SK-N-MC (cell line): ENCODE measurements around the gene THOC5.

ENCODE experiments used
- DNase-seq: peaks from one replicate; pipeline ENCODE4 v3.0.0-alpha.2; 2011; ENCODE audit warnings: low read depth, low spot score
- H3K27ac ChIP-seq: fragments of 200-600 bp; sonication (generic); 2 replicates; pipeline ENCODE4 v1.5.1; 2016; ENCODE audit warnings: mixed run types
- H3K36me3 ChIP-seq: fragments of 200-600 bp; sonication (generic); 2 replicates; pipeline ENCODE4 v1.6.1; 2017; ENCODE audit warnings: antibody characterized with exemption, low read length, mixed read lengths; ENCODE audit not compliant: insufficient read depth
- H3K4me3 ChIP-seq: fragments of 200-600 bp; sonication (generic); 2 replicates; pipeline ENCODE4 v1.5.1; 2016
- H3K9ac ChIP-seq: fragments of 200-600 bp; sonication (generic); 2 replicates; pipeline ENCODE4 v1.8.0; 2017; ENCODE audit warnings: mixed run types, mixed read lengths; ENCODE audit not compliant: insufficient read length
- H3K9me3 ChIP-seq: fragments of 200-600 bp; sonication (generic); 2 replicates; pipeline ENCODE4 v1.6.1; 2017; ENCODE audit warnings: low read depth, mild to moderate bottlenecking, antibody characterized with exemption, low read length, moderate library complexity, mixed read lengths
- EZH2 ChIP-seq: fragments of 200-600 bp; sonication (generic); IDR thresholded peaks from one replicate; pipeline ENCODE4 v1.6.1; 2017; ENCODE audit warnings: antibody characterized with exemption
- FOXP2 ChIP-seq: optimal IDR thresholded peaks from 2 replicates; pipeline ENCODE3; 2011; ENCODE audit warnings: mild to moderate bottlenecking, moderate library complexity; ENCODE audit not compliant: insufficient read depth; ENCODE audit errors: extremely low read length, control extremely low read depth
- POLR2AphosphoS5 ChIP-seq: IDR thresholded peaks from 2 replicates; pipeline ENCODE4 v1.6.1; 2012; ENCODE audit warnings: mild to moderate bottlenecking, low read depth, low read length, borderline replicate concordance

THOC5 gene

GRCh38 chr22:29484642-29485041, 68.9 kb downstream of the THOC5 start:
- no peak overlapping the region for H3K4me3 ChIP-seq
- no peaks in the 10 kb centered on the region for H3K36me3 ChIP-seq
- H3K27ac ChIP-seq = no peak overlapping the region
- no peak for DNase-seq
- TF ChIP-seq POLR2AphosphoS5 (no peak), FOXP2 (no peak), EZH2 (no peak)
- H3K9me3 ChIP-seq = no peaks in the 10 kb centered on the region
- no peak overlapping the region for H3K9ac ChIP-seq

GRCh38 chr22:29483254-29483653, 70.3 kb downstream of the THOC5 start:
- Histone ChIP-seq H3K9ac (no peak overlapping the region), H3K36me3 (no peaks in the 10 kb centered on the region), H3K4me3 (no peak overlapping the region), H3K27ac (no peak overlapping the region), H3K9me3 (no peaks in the 10 kb centered on the region)
- no peak for TF ChIP-seq FOXP2
- TF ChIP-seq EZH2 = no peak
- no peak for TF ChIP-seq POLR2AphosphoS5
- DNase-seq = no peak

GRCh38 chr22:29482726-29483125, 70.8 kb downstream of the THOC5 start:
- H3K9ac ChIP-seq = no peak overlapping the region
- DNase-seq = no peak
- no peaks in the 10 kb centered on the region for H3K9me3 ChIP-seq
- no peak overlapping the region for H3K4me3 ChIP-seq
- no peak overlapping the region for H3K27ac ChIP-seq
- TF ChIP-seq EZH2 = no peak
- no peak for TF ChIP-seq FOXP2
- TF ChIP-seq POLR2AphosphoS5 = no peak
- no peaks in the 10 kb centered on the region for H3K36me3 ChIP-seq

GRCh38 chr22:29482253-29482652, 71.3 kb downstream of the THOC5 start:
- H3K36me3 ChIP-seq = no peaks in the 10 kb centered on the region
- no peaks in the 10 kb centered on the region for H3K9me3 ChIP-seq
- TF ChIP-seq FOXP2 (no peak), POLR2AphosphoS5 (no peak), EZH2 (no peak)
- H3K4me3 ChIP-seq = no peak overlapping the region
- no peak overlapping the region for H3K27ac ChIP-seq
- H3K9ac ChIP-seq = no peak overlapping the region
- no peak for DNase-seq

GRCh38 chr22:29481265-29482000, 72.1 kb downstream of the THOC5 start:
- TF ChIP-seq POLR2AphosphoS5 (no peak), EZH2 (no peak), FOXP2 (no peak)
- DNase-seq = no peak
- Histone ChIP-seq H3K36me3 (no peaks in the 10 kb centered on the region), H3K9me3 (no peaks in the 10 kb centered on the region), H3K27ac (no peak overlapping the region), H3K9ac (peak overlapping the region; percentile 26), H3K4me3 (peak overlapping the region; percentile 63)

GRCh38 chr22:29480512-29481264, 72.9 kb downstream of the THOC5 start:
- DNase-seq = no peak
- no peaks in the 10 kb centered on the region for H3K9me3 ChIP-seq
- H3K4me3 ChIP-seq = peak overlapping the region; percentile 63
- no peaks in the 10 kb centered on the region for H3K36me3 ChIP-seq
- H3K9ac ChIP-seq = peak overlapping the region; percentile 26
- no peak overlapping the region for H3K27ac ChIP-seq
- TF ChIP-seq FOXP2 = no peak
- peak; percentile 28; the same call in 1 of the 2 replicates for TF ChIP-seq POLR2AphosphoS5
- peak; percentile 7 for TF ChIP-seq EZH2

GRCh38 chr22:29480262-29480511, 73.4 kb downstream of the THOC5 start:
- TF ChIP-seq POLR2AphosphoS5 = no peak
- peak; percentile 40 for TF ChIP-seq EZH2
- no peak for TF ChIP-seq FOXP2
- no peak overlapping the region for H3K9ac ChIP-seq
- no peak overlapping the region for H3K27ac ChIP-seq
- DNase-seq = no peak
- peak overlapping the region; percentile 38 for H3K4me3 ChIP-seq
- no peaks in the 10 kb centered on the region for H3K36me3 ChIP-seq
- no peaks in the 10 kb centered on the region for H3K9me3 ChIP-seq

GRCh38 chr22:29479417-29480261, 73.9 kb downstream of the THOC5 start, which contains the start of gene NEFH:
NEFH (plus strand) TSS chr22:29480218; CDS start chr22:29480263, 45 bp downstream.
- no peak within 1 kb of the TSS for H3K27ac ChIP-seq
- TF ChIP-seq FOXP2 (no peak), POLR2AphosphoS5 (peak; percentile 57; the same call in 1 of the 2 replicates), EZH2 (no peak)
- H3K9me3 ChIP-seq = no peaks in the 10 kb centered on the region
- H3K4me3 ChIP-seq = peak within 1 kb of the TSS; percentile 63
- H3K9ac ChIP-seq = peak within 1 kb of the TSS; percentile 26
- no peak for DNase-seq
- H3K36me3 ChIP-seq = no peaks in the 10 kb centered on the region
